NB4 (cell line): ENCODE data around the gene RUFY1.

Experiments used
- CTCF ChIP-seq: IDR thresholded peaks from one replicate; pipeline ENCODE4 v1.5.1; 2012; ENCODE audit warnings: low read depth, low read length
- MAX ChIP-seq: IDR thresholded peaks from 2 replicates; pipeline ENCODE4 v1.6.1; 2011; ENCODE audit warnings: low read depth, low read length
- POLR2A ChIP-seq: IDR thresholded peaks from 2 replicates; pipeline ENCODE4 v1.6.1; 2011; ENCODE audit warnings: mild to moderate bottlenecking; ENCODE audit not compliant: insufficient read length; ENCODE audit errors: extremely low read depth

- TF ChIP-seq CTCF (no peak), POLR2A (no peak), MAX (no peak)
Measured at GRCh38 chr5:179504600-179505396, 45.6 kb upstream of the RUFY1 start.
